Liver (tissue), 9 donors: ENCODE measurements around the gene SRGAP3. TPM values are rescaled to one million over a fixed set of nuclear protein-coding genes. Genes with fewer than 3 reads are reported as not detected.

Source experiments
- DNase-seq: peaks from one replicate; pipeline ENCODE4 v3.0.0-alpha.2; 2017; ENCODE audit warnings: low spot score
- H3K27ac ChIP-seq, 2 donors: one replicate each; pipeline ENCODE4 v1.7.0; 2013; ENCODE audit warnings: inconsistent platforms in 2 of 2, low read length in 2 of 2, control low read depth in 1 of 2, low read depth in 1 of 2, mild to moderate bottlenecking in 1 of 2
- H3K27me3 ChIP-seq, 4 donors: one replicate each; pipeline versions ENCODE4 v1.6.1 to v1.7.0; 2013; ENCODE audit warnings: low read length in 3 of 4, inconsistent platforms in 1 of 4, mild to moderate bottlenecking in 1 of 4, moderate library complexity in 1 of 4; ENCODE audit not compliant: control insufficient read depth in 4 of 4, insufficient read depth in 4 of 4
- H3K36me3 ChIP-seq, 4 donors: one replicate each; pipeline versions ENCODE4 v1.6.1 to v1.7.0; 2013; ENCODE audit warnings: low read length in 3 of 4, mild to moderate bottlenecking in 3 of 4, low read depth in 1 of 4, moderate library complexity in 1 of 4; ENCODE audit not compliant: control insufficient read depth in 4 of 4, insufficient read depth in 3 of 4
- H3K4me1 ChIP-seq, 4 donors: one replicate each; pipeline versions ENCODE4 v1.6.1 to v1.7.0; 2013; ENCODE audit warnings: low read length in 3 of 4, mild to moderate bottlenecking in 3 of 4, moderate library complexity in 1 of 4; ENCODE audit not compliant: control insufficient read depth in 4 of 4, insufficient read depth in 4 of 4
- H3K4me3 ChIP-seq, 3 donors: one replicate each; pipeline versions ENCODE4 v1.6.1 to v1.7.0; 2013; ENCODE audit warnings: low read length in 3 of 3, control low read depth in 1 of 3, low read depth in 1 of 3, mild to moderate bottlenecking in 1 of 3
- H3K9ac ChIP-seq, 2 donors: one replicate each; pipeline ENCODE4 v1.7.0; 2013; ENCODE audit warnings: low read length in 2 of 2, mild to moderate bottlenecking in 2 of 2, moderate library complexity in 2 of 2, control low read depth in 1 of 2, low read depth in 1 of 2
- H3K9me3 ChIP-seq, 4 donors: one replicate each; pipeline versions ENCODE4 v1.6.1 to v1.7.0; 2013; ENCODE audit warnings: low read length in 3 of 4; ENCODE audit not compliant: control insufficient read depth in 4 of 4
- FOXA1 ChIP-seq: IDR thresholded peaks from 2 replicates; pipeline ENCODE4 v1.6.1; 2016; ENCODE audit warnings: antibody characterized with exemption
- FOXA2 ChIP-seq: IDR thresholded peaks from 2 replicates; pipeline ENCODE4 v1.6.1; 2016; ENCODE audit warnings: antibody characterized with exemption
- GABPA ChIP-seq, 2 donors: IDR thresholded peaks in 1 of 2; conservative IDR thresholded peaks in 1 of 2; 2 replicates each; pipeline ENCODE4 v1.6.1; 2016; ENCODE audit warnings: antibody characterized with exemption in 2 of 2, mild to moderate bottlenecking in 1 of 2, moderate library complexity in 1 of 2
- HNF4A ChIP-seq, 2 donors: conservative IDR thresholded peaks; 2 replicates each; pipeline ENCODE4 v1.6.1; 2016; ENCODE audit warnings: antibody characterized with exemption in 2 of 2, mild to moderate bottlenecking in 2 of 2
- JUND ChIP-seq, 2 donors: IDR thresholded peaks; 2 replicates each; pipeline ENCODE4 v1.6.1; 2016; ENCODE audit warnings: antibody characterized with exemption in 2 of 2
- RXRA ChIP-seq, 2 donors: IDR thresholded peaks; 2 replicates each; pipeline ENCODE4 v1.6.1; 2017 to 2018; ENCODE audit warnings: antibody characterized with exemption in 2 of 2, mild to moderate bottlenecking in 1 of 2
- SP1 ChIP-seq: IDR thresholded peaks from 2 replicates; pipeline ENCODE4 v1.6.1; 2018; ENCODE audit warnings: antibody characterized with exemption, mild to moderate bottlenecking
- YY1 ChIP-seq: IDR thresholded peaks from 2 replicates; pipeline ENCODE4 v1.6.1; 2016; ENCODE audit warnings: antibody characterized with exemption, mild to moderate bottlenecking
- WGBS: extraction: QIAGEN DNeasy Blood & Tissue Kit; methylation state at CpG from one replicate; pipeline ENCODE4 v1.1.7; 2013; 5-methylcytosine and 5-hydroxymethylcytosine counted together
- polyA plus RNA-seq, 2 donors: library from polyadenylated mRNA; stranded (reverse) in 1 of 2; unstranded in 1 of 2; fragments of 200-250 nt in 1 of 2; fragments of >200 nt in 1 of 2; fragmentation: Nextera tagmentation in 1 of 2; extraction: Ambion mirVana in 1 of 2; gene quantifications; one replicate each; pipeline versions ENCODE4 v1.2.1 to v1.2.3, GENCODE V29; 2013 to 2015
- total RNA-seq, 2 donors: library from RNA; depleted of rRNA; stranded (reverse); fragments of >200 nt; gene quantifications; one replicate each; pipeline ENCODE4 v1.2.3, GENCODE V29; 2014
- TF ChIP-seq, protein P1 (sequence below): IDR thresholded peaks from 2 replicates; pipeline ENCODE4 v1.6.1; 2016; ENCODE audit warnings: antibody characterized with exemption, mild to moderate bottlenecking
- TF ChIP-seq, protein P2 (sequence below): fragments of 150-350 bp; IDR thresholded peaks from 2 replicates; pipeline ENCODE4 v1.5.1; 2017; ENCODE audit warnings: improper control_type of control experiment, low read depth, low read length; ENCODE audit not compliant: missing input control
- TF ChIP-seq, protein P3 (sequence below): IDR thresholded peaks from 2 replicates; pipeline ENCODE4 v1.6.1; 2016; ENCODE audit warnings: antibody characterized with exemption
- TF ChIP-seq, protein P4 (sequence below): IDR thresholded peaks from 2 replicates; pipeline ENCODE4 v1.6.1; 2016; ENCODE audit warnings: antibody characterized with exemption
- donor health status: healthy.
- donor health status: healthy.
- donor health status: healthy.
- donor health status: healthy.
- donor health status: healthy.

Gene SRGAP3
- total and polyA plus RNA-seq, 4 donors = 0.61 to 4.2 (median 1.6) TPM

DNA sequence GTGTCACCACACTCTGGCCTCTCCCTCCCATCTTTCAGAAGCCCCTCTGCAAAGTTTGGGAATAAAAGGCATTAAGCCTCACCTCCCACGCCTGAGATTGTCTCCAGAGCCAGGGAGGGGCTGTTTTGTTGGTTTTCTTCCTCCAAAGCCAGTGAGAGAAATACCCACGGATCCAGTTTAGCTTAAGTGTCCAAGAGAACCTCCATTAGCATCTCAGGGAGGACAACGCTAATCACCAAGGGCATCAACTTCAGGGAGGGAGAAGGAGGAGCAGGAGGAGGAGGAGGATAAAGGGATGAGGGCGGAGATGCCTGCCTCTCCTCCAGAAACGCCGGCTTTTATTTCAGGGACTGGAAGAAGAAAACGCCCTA, 101.6 kb downstream of the SRGAP3 start:
- Histone ChIP-seq H3K36me3 (no peaks in the 10 kb centered on the region), H3K9ac (no peak overlapping the region)
- TF ChIP-seq, protein P1, sequence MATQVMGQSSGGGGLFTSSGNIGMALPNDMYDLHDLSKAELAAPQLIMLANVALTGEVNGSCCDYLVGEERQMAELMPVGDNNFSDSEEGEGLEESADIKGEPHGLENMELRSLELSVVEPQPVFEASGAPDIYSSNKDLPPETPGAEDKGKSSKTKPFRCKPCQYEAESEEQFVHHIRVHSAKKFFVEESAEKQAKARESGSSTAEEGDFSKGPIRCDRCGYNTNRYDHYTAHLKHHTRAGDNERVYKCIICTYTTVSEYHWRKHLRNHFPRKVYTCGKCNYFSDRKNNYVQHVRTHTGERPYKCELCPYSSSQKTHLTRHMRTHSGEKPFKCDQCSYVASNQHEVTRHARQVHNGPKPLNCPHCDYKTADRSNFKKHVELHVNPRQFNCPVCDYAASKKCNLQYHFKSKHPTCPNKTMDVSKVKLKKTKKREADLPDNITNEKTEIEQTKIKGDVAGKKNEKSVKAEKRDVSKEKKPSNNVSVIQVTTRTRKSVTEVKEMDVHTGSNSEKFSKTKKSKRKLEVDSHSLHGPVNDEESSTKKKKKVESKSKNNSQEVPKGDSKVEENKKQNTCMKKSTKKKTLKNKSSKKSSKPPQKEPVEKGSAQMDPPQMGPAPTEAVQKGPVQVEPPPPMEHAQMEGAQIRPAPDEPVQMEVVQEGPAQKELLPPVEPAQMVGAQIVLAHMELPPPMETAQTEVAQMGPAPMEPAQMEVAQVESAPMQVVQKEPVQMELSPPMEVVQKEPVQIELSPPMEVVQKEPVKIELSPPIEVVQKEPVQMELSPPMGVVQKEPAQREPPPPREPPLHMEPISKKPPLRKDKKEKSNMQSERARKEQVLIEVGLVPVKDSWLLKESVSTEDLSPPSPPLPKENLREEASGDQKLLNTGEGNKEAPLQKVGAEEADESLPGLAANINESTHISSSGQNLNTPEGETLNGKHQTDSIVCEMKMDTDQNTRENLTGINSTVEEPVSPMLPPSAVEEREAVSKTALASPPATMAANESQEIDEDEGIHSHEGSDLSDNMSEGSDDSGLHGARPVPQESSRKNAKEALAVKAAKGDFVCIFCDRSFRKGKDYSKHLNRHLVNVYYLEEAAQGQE = no peak
- TF ChIP-seq RXRA (IDR thresholded peaks at IDR 0.05) = no peak
- no peak for TF ChIP-seq GABPA (IDR thresholded peaks at IDR 0.05 in 1 of 2, conservative IDR thresholded peaks at IDR 0.05 in 1 of 2)
- TF ChIP-seq FOXA2 = no peak
- TF ChIP-seq YY1 = no peak
- TF ChIP-seq FOXA1 = no peak
- TF ChIP-seq SP1 = no peak
- TF ChIP-seq HNF4A (conservative IDR thresholded peaks at IDR 0.05) = no peak
- no peak for TF ChIP-seq JUND (IDR thresholded peaks at IDR 0.05)
- TF ChIP-seq, protein P2, sequence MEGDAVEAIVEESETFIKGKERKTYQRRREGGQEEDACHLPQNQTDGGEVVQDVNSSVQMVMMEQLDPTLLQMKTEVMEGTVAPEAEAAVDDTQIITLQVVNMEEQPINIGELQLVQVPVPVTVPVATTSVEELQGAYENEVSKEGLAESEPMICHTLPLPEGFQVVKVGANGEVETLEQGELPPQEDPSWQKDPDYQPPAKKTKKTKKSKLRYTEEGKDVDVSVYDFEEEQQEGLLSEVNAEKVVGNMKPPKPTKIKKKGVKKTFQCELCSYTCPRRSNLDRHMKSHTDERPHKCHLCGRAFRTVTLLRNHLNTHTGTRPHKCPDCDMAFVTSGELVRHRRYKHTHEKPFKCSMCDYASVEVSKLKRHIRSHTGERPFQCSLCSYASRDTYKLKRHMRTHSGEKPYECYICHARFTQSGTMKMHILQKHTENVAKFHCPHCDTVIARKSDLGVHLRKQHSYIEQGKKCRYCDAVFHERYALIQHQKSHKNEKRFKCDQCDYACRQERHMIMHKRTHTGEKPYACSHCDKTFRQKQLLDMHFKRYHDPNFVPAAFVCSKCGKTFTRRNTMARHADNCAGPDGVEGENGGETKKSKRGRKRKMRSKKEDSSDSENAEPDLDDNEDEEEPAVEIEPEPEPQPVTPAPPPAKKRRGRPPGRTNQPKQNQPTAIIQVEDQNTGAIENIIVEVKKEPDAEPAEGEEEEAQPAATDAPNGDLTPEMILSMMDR = no peak

DNA sequence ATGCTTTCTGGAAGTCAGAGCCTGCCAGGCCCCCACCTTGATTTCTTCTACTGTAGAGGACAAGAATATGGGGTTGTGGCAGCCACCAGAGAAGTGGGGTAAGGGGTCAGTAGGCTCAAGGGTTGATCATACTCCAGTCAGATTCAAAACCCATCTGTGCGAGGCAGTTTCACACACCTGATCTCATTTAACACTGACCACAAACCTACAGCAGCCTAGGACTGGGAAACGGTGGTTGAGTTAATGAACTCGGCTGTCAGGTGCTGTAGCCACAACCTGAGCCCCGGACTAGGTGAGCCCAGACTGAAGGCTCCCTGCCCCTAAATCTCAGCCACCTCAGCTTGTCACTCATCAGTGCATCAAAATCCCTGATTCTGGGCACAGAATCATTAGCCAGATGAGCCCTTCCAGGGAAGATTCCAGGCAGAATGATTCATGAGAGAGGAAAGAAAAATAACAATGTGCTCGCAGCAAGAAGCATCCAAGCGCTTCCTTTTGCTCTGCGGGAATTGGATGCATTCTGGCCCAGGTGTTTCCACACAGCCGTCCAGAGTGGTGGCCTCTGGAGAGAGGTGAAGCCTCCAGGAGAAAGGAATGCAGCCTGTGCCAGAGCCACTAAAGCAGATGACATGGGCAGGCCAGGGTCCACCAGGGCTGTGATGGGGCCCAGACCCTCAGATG, 102.1 kb downstream of the SRGAP3 start:
- Histone ChIP-seq H3K4me3 (no peak overlapping the region), H3K36me3 (no peaks in the 10 kb centered on the region), H3K27me3 (no peaks in the 10 kb centered on the region), H3K4me1 (no peaks in the 10 kb centered on the region), H3K9me3 (peaks cover 0 to 4% (median 2%) of the 10 kb centered on the region in 4 donors), H3K9ac (no peak overlapping the region), H3K27ac (no peak overlapping the region)
- TF ChIP-seq FOXA2 (no peak), FOXA1 (no peak), HNF4A (conservative IDR thresholded peaks at IDR 0.05) (no peak), JUND (IDR thresholded peaks at IDR 0.05) (no peak)
- TF ChIP-seq, protein P3, sequence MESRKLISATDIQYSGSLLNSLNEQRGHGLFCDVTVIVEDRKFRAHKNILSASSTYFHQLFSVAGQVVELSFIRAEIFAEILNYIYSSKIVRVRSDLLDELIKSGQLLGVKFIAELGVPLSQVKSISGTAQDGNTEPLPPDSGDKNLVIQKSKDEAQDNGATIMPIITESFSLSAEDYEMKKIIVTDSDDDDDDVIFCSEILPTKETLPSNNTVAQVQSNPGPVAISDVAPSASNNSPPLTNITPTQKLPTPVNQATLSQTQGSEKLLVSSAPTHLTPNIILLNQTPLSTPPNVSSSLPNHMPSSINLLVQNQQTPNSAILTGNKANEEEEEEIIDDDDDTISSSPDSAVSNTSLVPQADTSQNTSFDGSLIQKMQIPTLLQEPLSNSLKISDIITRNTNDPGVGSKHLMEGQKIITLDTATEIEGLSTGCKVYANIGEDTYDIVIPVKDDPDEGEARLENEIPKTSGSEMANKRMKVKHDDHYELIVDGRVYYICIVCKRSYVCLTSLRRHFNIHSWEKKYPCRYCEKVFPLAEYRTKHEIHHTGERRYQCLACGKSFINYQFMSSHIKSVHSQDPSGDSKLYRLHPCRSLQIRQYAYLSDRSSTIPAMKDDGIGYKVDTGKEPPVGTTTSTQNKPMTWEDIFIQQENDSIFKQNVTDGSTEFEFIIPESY = no peak
- TF ChIP-seq, protein P4, sequence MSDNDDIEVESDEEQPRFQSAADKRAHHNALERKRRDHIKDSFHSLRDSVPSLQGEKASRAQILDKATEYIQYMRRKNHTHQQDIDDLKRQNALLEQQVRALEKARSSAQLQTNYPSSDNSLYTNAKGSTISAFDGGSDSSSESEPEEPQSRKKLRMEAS = no peak
- TF ChIP-seq, protein P1 = no peak
- WGBS = 87% methylated on average over 8 of the region's 8 CpGs
- DNase-seq = no peak

More for the DNA sequence above, 101.6 kb downstream of the SRGAP3 start:
- H3K27ac ChIP-seq = no peak overlapping the region
- DNase-seq = no peak
- H3K9me3 ChIP-seq = peaks cover 0 to 4% (median 2%) of the 10 kb centered on the region in 4 donors
- no peak overlapping the region for H3K4me3 ChIP-seq
- 84% methylated on average over 7 of the region's 7 CpGs for WGBS
- H3K27me3 ChIP-seq = no peaks in the 10 kb centered on the region
- no peaks in the 10 kb centered on the region for H3K4me1 ChIP-seq
